OCI-LY1 (cell line): Measurements from ENCODE around the gene SREK1IP1.

Experiments
- H2AFZ ChIP-seq: fragments of 200-600 bp; sonication (generic), shearing (Covaris generic); 2 replicates; pipeline ENCODE4 v1.6.0; 2014; ENCODE audit warnings: antibody characterized with exemption, mild to moderate bottlenecking, low read length
- H3F3A ChIP-seq: fragments of 200-600 bp; sonication (generic), shearing (Covaris generic); 2 replicates; pipeline ENCODE4 v1.6.0; 2014; ENCODE audit warnings: mild to moderate bottlenecking, antibody characterized with exemption, low read length, moderate library complexity; ENCODE audit not compliant: insufficient read depth
- H3K27ac ChIP-seq: fragments of 200-600 bp; sonication (generic); 2 replicates; pipeline ENCODE4 v1.5.1; 2014; ENCODE audit warnings: low read length, mixed run types, mild to moderate bottlenecking, low read depth; ENCODE audit not compliant: poor library complexity, severe bottlenecking
- H3K27me3 ChIP-seq: fragments of 200-600 bp; sonication (generic); 2 replicates; pipeline ENCODE4 v1.6.0; 2014; ENCODE audit warnings: antibody characterized with exemption, mild to moderate bottlenecking, low read length, moderate library complexity; ENCODE audit not compliant: insufficient read depth
- H3K36me3 ChIP-seq: fragments of 200-600 bp; sonication (generic); 2 replicates; pipeline ENCODE4 v1.6.1; 2014; ENCODE audit warnings: mild to moderate bottlenecking, antibody characterized with exemption, low read length, moderate library complexity, mixed read lengths; ENCODE audit not compliant: insufficient read depth
- H3K4me1 ChIP-seq: fragments of 200-600 bp; sonication (generic); 2 replicates; pipeline ENCODE4 v1.5.1; 2014; ENCODE audit warnings: mild to moderate bottlenecking, low read length, moderate library complexity; ENCODE audit not compliant: insufficient read depth, severe bottlenecking
- H3K4me2 ChIP-seq: fragments of 200-600 bp; sonication (generic), shearing (Covaris generic); 2 replicates; pipeline ENCODE4 v1.6.1; 2014; ENCODE audit warnings: low read length
- H3K4me3 ChIP-seq: fragments of 200-600 bp; sonication (generic); 2 replicates; pipeline ENCODE4 v1.5.1; 2014; ENCODE audit warnings: low read length, low read depth, mild to moderate bottlenecking, mixed read lengths; ENCODE audit not compliant: poor library complexity, severe bottlenecking
- H3K79me2 ChIP-seq: fragments of 200-600 bp; shearing (Covaris generic); 2 replicates; pipeline ENCODE4 v1.6.1; 2016; ENCODE audit warnings: mixed run types, low read length, mixed read lengths; ENCODE audit not compliant: insufficient read depth
- H3K9ac ChIP-seq: fragments of 200-600 bp; sonication (generic), shearing (Covaris generic); 2 replicates; pipeline ENCODE4 v1.6.1; 2014; ENCODE audit warnings: mild to moderate bottlenecking, low read length, mixed read lengths
- H3K9me2 ChIP-seq: fragments of 200-600 bp; sonication (generic), shearing (Covaris generic); 2 replicates; pipeline ENCODE4 v1.6.1; 2014; ENCODE audit warnings: low read depth, mild to moderate bottlenecking, low read length, mixed read lengths
- H3K9me3 ChIP-seq: fragments of 200-600 bp; shearing (Covaris generic); 2 replicates; pipeline ENCODE4 v1.6.1; 2014; ENCODE audit warnings: low read length, mixed read lengths
- H4K20me1 ChIP-seq: fragments of 200-600 bp; sonication (generic), shearing (Covaris generic); 2 replicates; pipeline ENCODE4 v1.6.0; 2016; ENCODE audit warnings: mild to moderate bottlenecking, low read length; ENCODE audit not compliant: insufficient read depth
- EZH2 ChIP-seq: fragments of 200-600 bp; sonication (generic), shearing (Covaris generic); IDR thresholded peaks from 2 replicates; pipeline ENCODE4 v1.8.0; 2017; ENCODE audit warnings: borderline replicate concordance, mixed run types, mild to moderate bottlenecking, antibody characterized with exemption, low read length, moderate library complexity, mixed read lengths
- TF ChIP-seq, protein P1 (sequence below): fragments of 200-600 bp; sonication (generic), shearing (Covaris generic); IDR thresholded peaks from 2 replicates; pipeline ENCODE4 v1.5.1; 2017; ENCODE audit warnings: mild to moderate bottlenecking, antibody characterized with exemption, low read length, moderate library complexity, mixed read lengths

SREK1IP1 gene

DNA sequence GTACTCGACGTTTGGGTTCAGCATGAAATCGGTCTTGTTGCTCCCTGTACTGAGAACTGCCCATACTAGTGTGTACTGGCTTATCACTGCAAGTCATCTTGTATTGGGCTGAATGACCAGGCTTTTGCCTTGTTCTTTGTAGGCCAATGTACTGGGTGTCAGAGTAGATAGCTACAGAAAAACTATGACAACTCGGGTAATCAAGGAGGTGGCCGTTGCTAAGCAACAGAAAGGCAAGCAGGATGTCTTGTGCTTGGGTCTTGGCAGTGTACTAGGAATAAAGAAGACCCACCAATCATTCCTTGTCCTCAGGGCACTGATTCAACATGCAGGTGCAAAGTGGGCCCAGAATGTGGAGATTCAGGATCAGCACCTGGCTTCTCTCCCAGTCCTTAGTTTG, 90.1 kb downstream of the SREK1IP1 start:
- H3K9me2 ChIP-seq, result no peaks in the 10 kb centered on the region
- no peaks in the 10 kb centered on the region for H3K4me1 ChIP-seq
- H3K79me2 ChIP-seq, result no peaks in the 10 kb centered on the region
- no peak overlapping the region for H3K9ac ChIP-seq
- no peaks in the 10 kb centered on the region for H4K20me1 ChIP-seq
- no peak overlapping the region for H3K27ac ChIP-seq
- no peak for TF ChIP-seq EZH2
- TF ChIP-seq, protein P1, sequence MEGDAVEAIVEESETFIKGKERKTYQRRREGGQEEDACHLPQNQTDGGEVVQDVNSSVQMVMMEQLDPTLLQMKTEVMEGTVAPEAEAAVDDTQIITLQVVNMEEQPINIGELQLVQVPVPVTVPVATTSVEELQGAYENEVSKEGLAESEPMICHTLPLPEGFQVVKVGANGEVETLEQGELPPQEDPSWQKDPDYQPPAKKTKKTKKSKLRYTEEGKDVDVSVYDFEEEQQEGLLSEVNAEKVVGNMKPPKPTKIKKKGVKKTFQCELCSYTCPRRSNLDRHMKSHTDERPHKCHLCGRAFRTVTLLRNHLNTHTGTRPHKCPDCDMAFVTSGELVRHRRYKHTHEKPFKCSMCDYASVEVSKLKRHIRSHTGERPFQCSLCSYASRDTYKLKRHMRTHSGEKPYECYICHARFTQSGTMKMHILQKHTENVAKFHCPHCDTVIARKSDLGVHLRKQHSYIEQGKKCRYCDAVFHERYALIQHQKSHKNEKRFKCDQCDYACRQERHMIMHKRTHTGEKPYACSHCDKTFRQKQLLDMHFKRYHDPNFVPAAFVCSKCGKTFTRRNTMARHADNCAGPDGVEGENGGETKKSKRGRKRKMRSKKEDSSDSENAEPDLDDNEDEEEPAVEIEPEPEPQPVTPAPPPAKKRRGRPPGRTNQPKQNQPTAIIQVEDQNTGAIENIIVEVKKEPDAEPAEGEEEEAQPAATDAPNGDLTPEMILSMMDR, result no peak
- no peaks in the 10 kb centered on the region for H3K27me3 ChIP-seq
- no peak overlapping the region for H3K4me2 ChIP-seq
- H3K9me3 ChIP-seq, result no peaks in the 10 kb centered on the region
- H3K4me3 ChIP-seq, result no peak overlapping the region
- H2AFZ ChIP-seq, result no peak overlapping the region
- H3K36me3 ChIP-seq, result no peaks in the 10 kb centered on the region
- no peaks in the 10 kb centered on the region for H3F3A ChIP-seq

DNA sequence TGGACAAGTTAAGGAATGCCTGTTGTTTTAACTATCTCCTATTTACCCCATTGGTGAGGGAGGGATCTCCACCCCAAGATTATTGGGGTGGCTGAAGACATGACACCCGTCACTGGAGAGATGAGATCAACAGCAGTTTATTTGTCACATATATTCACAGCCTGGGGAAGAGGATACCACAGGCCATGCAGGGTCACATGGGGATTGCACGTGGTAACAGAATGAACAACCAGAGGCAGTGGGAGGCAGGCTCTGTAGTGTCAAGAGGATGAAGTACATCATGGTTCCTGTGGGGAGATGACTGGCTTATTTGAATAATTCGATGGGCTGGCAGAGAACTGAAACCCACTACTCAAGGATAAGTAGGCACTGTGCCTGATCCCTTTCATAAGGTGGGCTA, 96.8 kb downstream of the SREK1IP1 start:
- no peaks in the 10 kb centered on the region for H3K9me2 ChIP-seq
- H2AFZ ChIP-seq, result no peak overlapping the region
- TF ChIP-seq, protein P1, result no peak
- TF ChIP-seq EZH2, result no peak
- H3K27ac ChIP-seq, result no peak overlapping the region
- no peaks in the 10 kb centered on the region for H3F3A ChIP-seq
- no peaks in the 10 kb centered on the region for H3K79me2 ChIP-seq
- no peak overlapping the region for H3K4me3 ChIP-seq
- no peaks in the 10 kb centered on the region for H3K27me3 ChIP-seq
- H3K9ac ChIP-seq, result no peak overlapping the region
- H3K4me1 ChIP-seq, result no peaks in the 10 kb centered on the region
- H3K36me3 ChIP-seq, result no peaks in the 10 kb centered on the region
- no peaks in the 10 kb centered on the region for H3K9me3 ChIP-seq
- no peak overlapping the region for H3K4me2 ChIP-seq
- H4K20me1 ChIP-seq, result no peaks in the 10 kb centered on the region

DNA sequence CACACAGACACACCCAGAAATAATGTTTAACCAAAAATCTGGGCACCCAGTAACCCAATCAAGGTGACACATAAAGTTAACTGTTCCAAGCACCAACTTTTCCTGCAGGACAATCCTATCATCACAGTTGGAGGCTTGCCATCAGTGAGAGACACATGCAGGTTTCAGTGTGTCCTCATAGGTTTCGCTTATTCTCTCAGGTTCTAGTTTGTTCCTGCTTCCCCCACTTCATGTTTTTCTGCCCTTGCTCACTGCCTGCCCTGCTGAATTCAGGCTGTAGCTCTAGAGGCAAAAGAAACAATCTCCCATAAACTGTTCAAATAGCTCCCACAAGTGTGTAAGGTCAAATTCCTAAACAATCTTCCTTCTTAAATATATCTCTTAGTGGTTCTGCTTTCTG, 98.2 kb downstream of the SREK1IP1 start:
- H3K79me2 ChIP-seq, result no peaks in the 10 kb centered on the region
- H3K9ac ChIP-seq, result no peak overlapping the region
- H3K9me2 ChIP-seq, result no peaks in the 10 kb centered on the region
- no peak overlapping the region for H3K27ac ChIP-seq
- no peaks in the 10 kb centered on the region for H3K4me1 ChIP-seq
- no peaks in the 10 kb centered on the region for H3F3A ChIP-seq
- no peaks in the 10 kb centered on the region for H4K20me1 ChIP-seq
- H3K4me2 ChIP-seq, result no peak overlapping the region
- no peak overlapping the region for H2AFZ ChIP-seq
- no peak overlapping the region for H3K4me3 ChIP-seq
- H3K27me3 ChIP-seq, result no peaks in the 10 kb centered on the region
- H3K9me3 ChIP-seq, result no peaks in the 10 kb centered on the region
- no peak for TF ChIP-seq EZH2
- TF ChIP-seq, protein P1, result no peak
- H3K36me3 ChIP-seq, result no peaks in the 10 kb centered on the region
